Trophoblast cell (in vitro differentiated cells and primary cell): ENCODE data around the gene RGS9.

Source experiments
- DNase-seq, 2 donors: peaks; one replicate each; pipeline ENCODE4 v3.0.0-alpha.2; 2016
- H2AFZ ChIP-seq: 2 replicates; pipeline ENCODE4 v1.6.1; 2013; ENCODE audit warnings: low read length, moderate library complexity, mild to moderate bottlenecking; ENCODE audit not compliant: insufficient read depth, poor library complexity
- H2AK5ac ChIP-seq: 2 replicates; pipeline ENCODE4 v1.6.1; 2013; ENCODE audit warnings: mild to moderate bottlenecking, low read length
- H2BK120ac ChIP-seq: 2 replicates; pipeline ENCODE4 v1.6.1; 2013; ENCODE audit warnings: low read length, mild to moderate bottlenecking, moderate library complexity; ENCODE audit not compliant: insufficient read depth, poor library complexity
- H2BK12ac ChIP-seq: 2 replicates; pipeline ENCODE4 v1.6.1; 2013; ENCODE audit warnings: mild to moderate bottlenecking, low read length, moderate library complexity
- H2BK5ac ChIP-seq: 2 replicates; pipeline ENCODE4 v1.6.1; 2013; ENCODE audit warnings: low read length, low read depth, moderate library complexity, mild to moderate bottlenecking; ENCODE audit not compliant: poor library complexity
- H3K14ac ChIP-seq: 2 replicates; pipeline ENCODE4 v1.6.1; 2013; ENCODE audit warnings: mild to moderate bottlenecking, low read length
- H3K18ac ChIP-seq: 2 replicates; pipeline ENCODE4 v1.6.1; 2013; ENCODE audit warnings: mild to moderate bottlenecking, low read length
- H3K23ac ChIP-seq: 2 replicates; pipeline ENCODE4 v1.6.1; 2013; ENCODE audit warnings: low read length
- H3K27ac ChIP-seq: 2 replicates; pipeline ENCODE4 v1.5.1; 2013; ENCODE audit warnings: low read depth, mild to moderate bottlenecking, inconsistent platforms, low read length, moderate library complexity
- H3K27me3 ChIP-seq: 2 replicates; pipeline ENCODE4 v1.6.1; 2013; ENCODE audit warnings: inconsistent platforms, mild to moderate bottlenecking, low read length, moderate library complexity; ENCODE audit not compliant: insufficient read depth
- H3K36me3 ChIP-seq, 2 experiments: 1 replicate in 1 of 2; 2 replicates in 1 of 2; pipeline ENCODE4 v1.6.1; 2013; ENCODE audit warnings: low read length in 2 of 2, mild to moderate bottlenecking in 2 of 2, moderate library complexity in 1 of 2; ENCODE audit not compliant: insufficient read depth in 2 of 2, control insufficient read depth in 1 of 2
- H3K4ac ChIP-seq: 2 replicates; pipeline ENCODE4 v1.6.1; 2013; ENCODE audit warnings: low read depth, mild to moderate bottlenecking, low read length, moderate library complexity
- H3K4me1 ChIP-seq, 2 experiments: 1 replicate in 1 of 2; 2 replicates in 1 of 2; pipeline ENCODE4 v1.6.1; 2013; ENCODE audit warnings: low read length in 2 of 2, mild to moderate bottlenecking in 2 of 2, moderate library complexity in 1 of 2; ENCODE audit not compliant: insufficient read depth in 2 of 2, control insufficient read depth in 1 of 2
- H3K4me2 ChIP-seq: 2 replicates; pipeline ENCODE4 v1.6.1; 2013; ENCODE audit warnings: inconsistent platforms, mild to moderate bottlenecking, low read length, moderate library complexity
- H3K4me3 ChIP-seq: 2 replicates; pipeline ENCODE4 v1.5.1; 2013; ENCODE audit warnings: mild to moderate bottlenecking, low read depth, low read length, inconsistent platforms
- H3K79me1 ChIP-seq: one replicate; pipeline ENCODE4 v1.6.1; 2013; ENCODE audit warnings: low read length
- H3K79me2 ChIP-seq: 2 replicates; pipeline ENCODE4 v1.6.1; 2013; ENCODE audit warnings: low read length, mild to moderate bottlenecking; ENCODE audit not compliant: control insufficient read depth, insufficient read depth, poor library complexity
- H3K9ac ChIP-seq: 2 replicates; pipeline ENCODE4 v1.6.1; 2013; ENCODE audit warnings: mild to moderate bottlenecking, low read length
- H3K9me3 ChIP-seq: 2 replicates; pipeline ENCODE4 v1.6.1; 2013; ENCODE audit warnings: low read depth, mild to moderate bottlenecking, control low read depth, inconsistent platforms, low read length; ENCODE audit not compliant: insufficient read depth
- H4K12ac ChIP-seq: 2 replicates; pipeline ENCODE4 v1.6.1; 2013; ENCODE audit warnings: low read depth, mild to moderate bottlenecking, low read length, moderate library complexity
- H4K8ac ChIP-seq: 2 replicates; pipeline ENCODE4 v1.6.1; 2013; ENCODE audit warnings: low read depth, mild to moderate bottlenecking, low read length, moderate library complexity
- H4K91ac ChIP-seq: one replicate; pipeline ENCODE4 v1.6.1; 2013; ENCODE audit warnings: low read depth, mild to moderate bottlenecking, low read length, moderate library complexity
- WGBS: extraction: QIAGEN DNeasy Blood & Tissue Kit; methylation state at CpG from one replicate; pipeline ENCODE4 v1.1.7; 2013; ENCODE audit warnings: missing lambda C conversion rate; ENCODE audit not compliant: insufficient read length, insufficient coverage; ENCODE audit errors: extremely low coverage; 5-methylcytosine and 5-hydroxymethylcytosine counted together

The RGS9 gene

GRCh38 chr17:65102235-65102634, 34.9 kb upstream of the RGS9 start:
- Histone ChIP-seq H2BK12ac (no peak overlapping the region), H2AFZ (no peak overlapping the region), H2BK5ac (no peak overlapping the region), H3K27me3 (no peaks in the 10 kb centered on the region), H3K4me2 (no peak overlapping the region), H3K4me1 (peaks cover 4 to 10% of the 10 kb centered on the region in 2 experiments), H3K23ac (no peak overlapping the region), H3K79me1 (peaks cover 3% of the 10 kb centered on the region), H4K12ac (no peak overlapping the region), H3K9me3 (no peaks in the 10 kb centered on the region), H3K9ac (no peak overlapping the region), H4K8ac (no peak overlapping the region), H3K79me2 (no peaks in the 10 kb centered on the region), H3K18ac (no peak overlapping the region), H3K4me3 (no peak overlapping the region), H2BK120ac (no peak overlapping the region), H3K27ac (no peak overlapping the region), H2AK5ac (no peak overlapping the region), H3K36me3 (no peaks in the 10 kb centered on the region), H3K14ac (no peak overlapping the region), H3K4ac (no peak overlapping the region), H4K91ac (no peak overlapping the region)
- no CpG with 5 or more reads among the region's 5 CpGs for WGBS
- DNase-seq = no peak

- H3K27me3 ChIP-seq = no peaks in the 10 kb centered on the region
- no peak overlapping the region for H3K14ac ChIP-seq
- no peak overlapping the region for H3K27ac ChIP-seq
- no peak overlapping the region for H3K9ac ChIP-seq
- H3K4ac ChIP-seq = no peak overlapping the region
- peaks cover 4 to 10% of the 10 kb centered on the region in 2 experiments for H3K4me1 ChIP-seq
- H3K9me3 ChIP-seq = no peaks in the 10 kb centered on the region
- H3K79me1 ChIP-seq = peaks cover 3% of the 10 kb centered on the region
- no peak overlapping the region for H3K4me2 ChIP-seq
- no peak overlapping the region for H2BK5ac ChIP-seq
- no CpG with 5 or more reads among the region's 5 CpGs for WGBS
- no peak overlapping the region for H4K91ac ChIP-seq
- H2BK12ac ChIP-seq = no peak overlapping the region
- DNase-seq = no peak
- H2AK5ac ChIP-seq = no peak overlapping the region
- no peak overlapping the region for H3K23ac ChIP-seq
- no peaks in the 10 kb centered on the region for H3K79me2 ChIP-seq
- no peaks in the 10 kb centered on the region for H3K36me3 ChIP-seq
- no peak overlapping the region for H4K12ac ChIP-seq
- no peak overlapping the region for H4K8ac ChIP-seq
- H2BK120ac ChIP-seq = no peak overlapping the region
- H3K18ac ChIP-seq = no peak overlapping the region
- no peak overlapping the region for H3K4me3 ChIP-seq
- no peak overlapping the region for H2AFZ ChIP-seq
Measured at GRCh38 chr17:65102788-65103187, 34.4 kb upstream of the RGS9 start.

GRCh38 chr17:65103431-65103830, 33.7 kb upstream of the RGS9 start:
- Histone ChIP-seq H3K9me3 (no peaks in the 10 kb centered on the region), H4K12ac (no peak overlapping the region), H2BK12ac (no peak overlapping the region), H3K4me2 (no peak overlapping the region), H3K27me3 (no peaks in the 10 kb centered on the region), H2BK120ac (no peak overlapping the region), H2AFZ (no peak overlapping the region), H3K4me3 (no peak overlapping the region), H3K23ac (no peak overlapping the region), H3K79me1 (peaks cover 3% of the 10 kb centered on the region), H2AK5ac (no peak overlapping the region), H4K8ac (no peak overlapping the region), H3K4me1 (peaks cover 4 to 10% of the 10 kb centered on the region in 2 experiments), H3K14ac (no peak overlapping the region), H3K4ac (no peak overlapping the region), H3K18ac (no peak overlapping the region), H3K79me2 (no peaks in the 10 kb centered on the region), H2BK5ac (no peak overlapping the region), H4K91ac (no peak overlapping the region), H3K9ac (no peak overlapping the region), H3K36me3 (no peaks in the 10 kb centered on the region), H3K27ac (no peak overlapping the region)
- WGBS = no CpG with 5 or more reads among the region's 3 CpGs
- DNase-seq = no peak

GRCh38 chr17:65103896-65104295, 33.3 kb upstream of the RGS9 start:
- Histone ChIP-seq H3K79me2 (no peaks in the 10 kb centered on the region), H3K4ac (no peak overlapping the region), H3K9ac (no peak overlapping the region), H3K18ac (no peak overlapping the region), H2AK5ac (no peak overlapping the region), H2BK5ac (no peak overlapping the region), H3K4me1 (peaks cover 4 to 10% of the 10 kb centered on the region in 2 experiments), H3K4me3 (no peak overlapping the region), H3K9me3 (no peaks in the 10 kb centered on the region), H3K27me3 (no peaks in the 10 kb centered on the region), H3K36me3 (no peaks in the 10 kb centered on the region), H3K79me1 (peaks cover 3% of the 10 kb centered on the region), H3K4me2 (no peak overlapping the region), H2BK120ac (no peak overlapping the region), H4K8ac (no peak overlapping the region), H2AFZ (no peak overlapping the region), H4K91ac (no peak overlapping the region), H3K14ac (no peak overlapping the region), H4K12ac (no peak overlapping the region), H2BK12ac (no peak overlapping the region), H3K27ac (no peak overlapping the region), H3K23ac (no peak overlapping the region)
- no CpG with 5 or more reads among the region's 5 CpGs for WGBS
- no peak for DNase-seq
